Stimulated activated naive CD8-positive, alpha-beta T cell treated with anti-CD3 and anti-CD28 coated beads, Interleukin-15, amount 100 ng/mL, for 72 hours (primary cell): ENCODE measurements around the gene COX6B2.

ENCODE experiments used
- ATAC-seq: fragments of 150-1000 bp; cut with Tn5 transposase; 2 replicates; pipeline ENCODE4 v1.10.0; 2021; ENCODE audit warnings: mild to moderate bottlenecking, moderate library complexity
- DNase-seq, 2 donors: peaks; one replicate each; pipeline ENCODE4 v3.0.0; 2021 to 2022
- H3K27ac Mint-ChIP-seq, 2 donors: one replicate each; pipeline ENCODE4 v1.8.0; 2022; ENCODE audit warnings: mild to moderate bottlenecking in 2 of 2, mixed read lengths in 2 of 2, moderate library complexity in 2 of 2
- H3K27me3 Mint-ChIP-seq: one replicate; pipeline ENCODE4 v1.8.0; 2022; ENCODE audit warnings: mixed read lengths
- H3K4me1 Mint-ChIP-seq: one replicate; pipeline ENCODE4 v1.8.0; 2022; ENCODE audit warnings: mild to moderate bottlenecking, mixed read lengths
- H3K4me3 Mint-ChIP-seq, 2 donors: one replicate each; pipeline ENCODE4 v1.8.0; 2022; ENCODE audit warnings: mild to moderate bottlenecking in 2 of 2, mixed read lengths in 2 of 2, moderate library complexity in 1 of 2
- H3K9me3 Mint-ChIP-seq, 2 donors: one replicate each; pipeline ENCODE4 v1.8.0; 2022; ENCODE audit warnings: mixed read lengths in 2 of 2

Gene COX6B2

GRCh38 chr19:55355213-55355821 is 798 bp upstream of the COX6B2 start:
- Mint-ChIP-seq H3K27ac (no peak overlapping the region), H3K27me3 (peaks cover 63% of the 10 kb centered on the region), H3K4me1 (peaks cover 39% of the 10 kb centered on the region), H3K4me3 (no peak overlapping the region), H3K9me3 (no peaks in the 10 kb centered on the region)
- ATAC-seq, result no peak
- DNase-seq, result no peak

GRCh38 chr19:55353803-55354697 is 469 bp downstream of the COX6B2 start:
- peak; percentile 67 for ATAC-seq
- Mint-ChIP-seq H3K27ac (peak overlapping the region in 1 of 2 donors; percentile 22), H3K4me1 (peaks cover 39% of the 10 kb centered on the region), H3K9me3 (no peaks in the 10 kb centered on the region), H3K4me3 (peak overlapping the region; percentile 75 to 84), H3K27me3 (peaks cover 63% of the 10 kb centered on the region)
- peak; percentile 40 to 60 for DNase-seq

DNA sequence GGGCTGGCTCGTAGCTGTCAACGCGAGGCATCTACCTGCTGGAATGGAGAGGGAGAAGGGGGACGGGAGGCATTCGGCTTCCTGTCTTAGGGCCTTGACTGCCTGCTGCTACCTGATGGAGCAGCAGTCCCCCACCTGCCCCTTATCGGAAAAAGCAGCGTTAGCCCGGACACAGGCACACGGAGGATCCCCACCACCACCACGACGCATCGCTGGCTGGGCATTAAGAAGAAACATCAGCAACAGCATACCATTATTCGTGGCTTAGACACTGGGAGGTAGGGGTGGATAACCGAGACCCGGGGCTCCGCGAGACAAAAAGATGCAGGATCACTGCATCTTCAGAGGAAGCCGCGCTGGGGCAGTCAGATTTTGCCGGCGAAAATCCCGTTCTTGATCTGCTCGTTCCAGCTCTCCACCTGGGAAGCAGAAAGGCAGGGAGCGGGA is 1.1 kb downstream of the COX6B2 start:
- ATAC-seq (peak; percentile 16), DNase-seq (no peak)
- peaks cover 63% of the 10 kb centered on the region for H3K27me3 Mint-ChIP-seq

GRCh38 chr19:55352549-55353145 is 1.9 kb downstream of the COX6B2 start:
- Mint-ChIP-seq H3K27ac (peak overlapping the region in 1 of 2 donors; percentile 74), H3K27me3 (peaks cover 62% of the 10 kb centered on the region), H3K4me3 (peak overlapping the region; percentile 75 to 84), H3K9me3 (no peaks in the 10 kb centered on the region), H3K4me1 (peaks cover 39% of the 10 kb centered on the region)
- no peak for DNase-seq
- ATAC-seq, result no peak

More for the DNA sequence above, 1.1 kb downstream of the COX6B2 start:
- Mint-ChIP-seq H3K4me1 (peaks cover 39% of the 10 kb centered on the region), H3K27ac (peak overlapping the region in 1 of 2 donors; percentile 10), H3K4me3 (peak overlapping the region; percentile 75 to 84), H3K9me3 (no peaks in the 10 kb centered on the region)

GRCh38 chr19:55352040-55352439 is 2.5 kb downstream of the COX6B2 start:
- no peak overlapping the region for H3K27ac Mint-ChIP-seq
- no peaks in the 10 kb centered on the region for H3K9me3 Mint-ChIP-seq
- DNase-seq, result no peak
- peaks cover 39% of the 10 kb centered on the region for H3K4me1 Mint-ChIP-seq
- H3K27me3 Mint-ChIP-seq, result peaks cover 56% of the 10 kb centered on the region
- ATAC-seq, result no peak
- no peak overlapping the region for H3K4me3 Mint-ChIP-seq

DNA sequence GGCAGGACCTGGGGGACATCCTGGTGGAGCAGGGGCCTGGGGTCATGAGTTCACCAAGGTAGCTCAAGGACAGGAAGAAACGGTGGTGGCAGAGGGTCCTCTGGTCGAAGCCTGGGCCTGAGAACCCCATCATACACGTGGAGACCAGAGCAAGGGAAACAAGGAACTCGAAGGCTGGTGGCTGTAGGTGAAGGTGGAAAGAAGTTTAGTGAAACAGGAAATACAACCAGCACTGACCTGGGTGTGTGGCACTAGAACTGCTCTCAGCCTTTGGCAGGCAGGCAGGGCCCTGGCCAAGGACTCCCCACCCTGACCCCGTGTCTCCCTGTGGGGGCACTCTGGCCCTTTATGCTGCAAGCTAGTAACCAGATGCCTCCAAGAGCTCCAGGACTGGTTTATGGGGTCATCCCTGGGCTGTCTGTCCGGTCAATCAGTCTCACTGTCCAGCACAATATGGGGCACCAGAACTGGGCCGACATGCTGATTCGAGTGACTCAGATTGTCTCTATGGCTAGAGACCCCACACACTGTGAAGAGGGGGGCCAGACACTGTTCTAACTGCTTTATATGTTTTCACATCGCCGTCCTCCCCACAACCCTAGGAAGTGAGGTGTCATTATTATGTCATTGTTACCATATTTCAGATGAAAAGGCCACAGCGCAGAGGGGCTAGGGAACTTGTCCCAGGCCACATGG is 3.8 kb downstream of the COX6B2 start:
- H3K4me3 Mint-ChIP-seq, result no peak overlapping the region

DNA sequence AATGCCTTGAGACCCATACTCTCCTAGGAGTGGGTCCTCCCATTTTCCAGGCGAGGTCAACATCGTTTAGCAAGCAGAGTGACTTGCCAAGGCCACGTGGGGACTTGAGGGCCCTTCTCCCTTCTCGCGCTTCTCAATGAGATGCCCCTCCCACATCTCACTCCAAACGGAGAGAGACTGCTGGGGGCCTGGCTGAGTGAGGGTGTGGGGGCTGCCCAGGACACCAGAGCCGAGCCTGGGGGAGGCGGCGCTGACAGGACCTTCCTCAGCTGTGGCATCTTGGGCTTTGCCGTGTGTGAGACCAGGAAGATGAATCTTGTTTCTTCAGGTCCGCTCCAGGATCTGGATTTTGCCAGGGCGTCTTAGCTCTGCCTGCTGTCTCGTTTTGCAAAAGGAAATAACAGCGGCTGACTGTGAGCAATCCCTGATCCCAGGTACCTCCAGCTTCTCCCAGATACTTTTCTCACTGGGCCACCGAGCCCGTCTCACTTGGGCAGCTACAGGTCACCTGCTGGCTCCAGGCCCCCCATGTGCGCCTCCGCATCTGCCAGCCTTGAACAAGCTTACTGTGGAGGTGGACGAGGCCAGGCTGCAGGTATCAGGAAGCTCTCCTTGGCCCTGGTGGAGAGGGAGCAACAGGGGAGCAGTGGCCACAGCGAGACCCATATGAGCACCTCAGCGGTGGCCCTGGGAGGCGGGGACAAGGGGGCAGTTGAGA is 6.0 kb downstream of the COX6B2 start:
- ATAC-seq, result no peak

More for the DNA sequence above, 3.8 kb downstream of the COX6B2 start:
- DNase-seq (no peak), ATAC-seq (no peak)
- Mint-ChIP-seq H3K9me3 (no peaks in the 10 kb centered on the region), H3K4me1 (peaks cover 39% of the 10 kb centered on the region), H3K27me3 (peaks cover 44% of the 10 kb centered on the region), H3K27ac (no peak overlapping the region)

GRCh38 chr19:55347442-55348009 is 7.0 kb downstream of the COX6B2 start:
- peaks cover 21% of the 10 kb centered on the region for H3K4me1 Mint-ChIP-seq
- ATAC-seq (peak; percentile 26), DNase-seq (no peak)
- H3K9me3 Mint-ChIP-seq, result no peaks in the 10 kb centered on the region
- no peak overlapping the region for H3K4me3 Mint-ChIP-seq
- no peak overlapping the region for H3K27ac Mint-ChIP-seq
- H3K27me3 Mint-ChIP-seq, result peaks cover 17% of the 10 kb centered on the region

More for the DNA sequence above, 6.0 kb downstream of the COX6B2 start:
- no peak overlapping the region for H3K4me3 Mint-ChIP-seq
- peaks cover 31% of the 10 kb centered on the region for H3K4me1 Mint-ChIP-seq
- H3K27me3 Mint-ChIP-seq, result peaks cover 27% of the 10 kb centered on the region
- H3K9me3 Mint-ChIP-seq, result no peaks in the 10 kb centered on the region
- no peak overlapping the region for H3K27ac Mint-ChIP-seq
- no peak for DNase-seq

DNA sequence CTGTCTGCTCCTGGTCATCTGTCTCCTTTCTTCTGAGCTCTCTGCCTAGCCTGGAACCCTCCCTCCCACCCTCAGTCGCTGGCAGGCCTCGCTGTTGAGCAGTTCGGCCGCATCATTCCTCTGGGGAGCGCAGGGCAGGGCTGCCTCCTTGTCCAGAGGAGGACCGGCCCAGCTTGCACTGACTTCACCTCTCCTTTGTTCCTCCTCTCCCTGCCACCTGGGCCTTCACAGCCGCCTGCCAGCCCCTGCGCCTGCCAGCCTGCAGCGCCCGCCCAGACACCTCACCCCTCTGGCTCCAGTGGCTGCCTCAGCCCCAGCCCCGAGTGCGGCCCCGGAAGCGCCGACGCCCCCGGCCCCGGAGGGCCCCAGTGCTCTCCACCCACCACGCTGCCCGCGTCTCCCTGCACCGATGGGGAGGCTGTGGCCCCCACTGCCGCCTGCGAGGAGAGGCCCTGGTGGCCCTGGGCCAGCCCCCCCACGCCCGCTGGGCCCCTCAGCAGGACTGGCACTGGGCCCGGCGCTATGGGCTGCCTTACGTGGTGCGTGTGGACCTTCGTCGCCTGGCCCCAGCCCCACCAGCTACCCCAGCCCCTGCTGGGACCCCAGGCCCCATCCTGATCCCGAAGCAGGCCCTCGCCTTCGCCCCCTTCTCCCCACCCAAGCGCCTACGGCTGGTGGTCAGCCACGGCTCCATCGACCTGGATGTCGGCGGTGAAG is 7.6 kb downstream of the COX6B2 start:
- H3K9me3 Mint-ChIP-seq, result no peaks in the 10 kb centered on the region
- peaks cover 11% of the 10 kb centered on the region for H3K27me3 Mint-ChIP-seq
- no peak overlapping the region for H3K27ac Mint-ChIP-seq
- peaks cover 15% of the 10 kb centered on the region for H3K4me1 Mint-ChIP-seq
- peak; percentile 43 for ATAC-seq
- DNase-seq, result no peak
- no peak overlapping the region for H3K4me3 Mint-ChIP-seq

- DNase-seq (no peak), ATAC-seq (no peak)
- Mint-ChIP-seq H3K4me1 (peaks cover 15% of the 10 kb centered on the region), H3K27me3 (peaks cover 3% of the 10 kb centered on the region), H3K27ac (no peak overlapping the region), H3K9me3 (no peaks in the 10 kb centered on the region), H3K4me3 (no peak overlapping the region)
Observed at GRCh38 chr19:55345818-55346724, 8.4 kb downstream of the COX6B2 start.

GRCh38 chr19:55345101-55345817 is 9.3 kb downstream of the COX6B2 start:
- DNase-seq (no peak), ATAC-seq (no peak)
- peak overlapping the region in 1 of 2 donors; percentile 9 for H3K27ac Mint-ChIP-seq
- no peaks in the 10 kb centered on the region for H3K9me3 Mint-ChIP-seq
- no peak overlapping the region for H3K4me3 Mint-ChIP-seq
- peaks cover 15% of the 10 kb centered on the region for H3K4me1 Mint-ChIP-seq
- no peaks in the 10 kb centered on the region for H3K27me3 Mint-ChIP-seq

DNA sequence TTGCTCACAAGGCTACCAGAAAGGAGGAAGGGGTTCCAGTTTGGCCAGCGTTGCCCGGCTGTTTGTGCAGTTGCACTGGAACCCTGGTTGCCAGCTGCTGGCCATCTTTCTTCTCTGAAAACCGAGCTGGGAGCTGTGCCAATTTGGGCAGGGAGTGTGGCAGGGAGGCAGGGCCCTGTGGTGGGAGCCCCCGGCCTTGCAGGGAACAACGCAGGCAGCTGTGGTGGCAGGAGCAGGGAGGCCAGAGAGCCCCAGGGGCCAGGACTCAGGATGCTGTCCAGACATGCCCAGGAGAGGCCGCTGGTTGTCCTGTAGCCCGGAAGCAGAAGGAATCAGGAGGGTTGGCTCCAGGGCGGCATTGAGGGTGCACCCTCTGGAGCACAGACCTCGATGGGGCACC is 10.1 kb downstream of the COX6B2 start:
- Mint-ChIP-seq H3K4me3 (no peak overlapping the region), H3K27me3 (no peaks in the 10 kb centered on the region), H3K4me1 (peaks cover 15% of the 10 kb centered on the region), H3K27ac (peak overlapping the region in 1 of 2 donors; percentile 33), H3K9me3 (no peaks in the 10 kb centered on the region)
- no peak for ATAC-seq
- no peak for DNase-seq
